BLaER1 treated with 17β-estradiol and CSF1 and Interleukin-3, amounts not matched to agents 10 nM and 100 nM (cell line): Measurements from ENCODE around the gene CCIN.
"Not testable (repeated sequence)": the region's sequence is repeated elsewhere in the genome, so short reads cannot be mapped to it uniquely, and the experiment has no call there.

Experiments
- H3K27ac ChIP-seq, 11 experiments: shearing (Covaris generic); formaldehyde crosslinking; 2 replicates each; pipeline ENCODE4 v1.8.1; 2022
- H3K27me3 ChIP-seq, 11 experiments: shearing (Covaris generic); formaldehyde crosslinking; 2 replicates each; pipeline ENCODE4 v1.8.1; 2022
- H3K36me3 ChIP-seq, 11 experiments: shearing (Covaris generic); formaldehyde crosslinking; 2 replicates each; pipeline ENCODE4 v1.8.1; 2022
- H3K4me1 ChIP-seq, 10 experiments: shearing (Covaris generic); formaldehyde crosslinking; 2 replicates each; pipeline ENCODE4 v1.8.1; 2022
- H3K4me2 ChIP-seq, 11 experiments: shearing (Covaris generic); formaldehyde crosslinking; 2 replicates each; pipeline ENCODE4 v1.8.1; 2022
- H3K4me3 ChIP-seq, 10 experiments: shearing (Covaris generic); formaldehyde crosslinking; 2 replicates each; pipeline ENCODE4 v1.8.1; 2022
- H3K9ac ChIP-seq, 11 experiments: shearing (Covaris generic); formaldehyde crosslinking; 2 replicates each; pipeline ENCODE4 v1.8.1; 2022
- H3K9me3 ChIP-seq, 11 experiments: shearing (Covaris generic); formaldehyde crosslinking; replicated peaks in 1 of 11; 2 replicates each; pipeline ENCODE4 v1.8.1; 2022
- H4K20me1 ChIP-seq, 11 experiments: shearing (Covaris generic); formaldehyde crosslinking; 2 replicates each; pipeline ENCODE4 v1.8.1; 2022
- Cebpa-rat ChIP-seq, 11 experiments: shearing (Covaris generic); IDR thresholded peaks; 2 replicates each; pipeline ENCODE4 v1.8.1; 2022

Gene CCIN

DNA sequence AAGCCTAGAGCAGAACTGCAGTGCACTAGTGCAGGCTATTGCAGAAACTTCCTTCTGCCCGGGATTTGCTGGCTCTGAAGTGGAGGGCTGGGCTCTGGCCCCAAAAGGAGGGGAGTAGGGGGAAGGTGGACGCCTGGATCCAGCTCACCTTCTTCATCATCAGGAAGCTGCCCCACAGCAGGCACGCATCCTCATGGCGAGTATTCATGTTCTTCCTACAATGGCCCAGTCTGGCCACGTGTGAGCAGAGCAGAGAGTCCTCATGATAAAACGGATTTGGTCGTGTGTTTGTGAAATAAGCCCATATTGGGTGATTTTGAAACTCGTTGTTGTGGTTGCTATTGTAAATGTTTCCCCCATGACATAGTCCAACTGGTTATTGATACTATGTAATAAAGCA, 40.8 kb upstream of the CCIN start:
- Histone ChIP-seq H3K4me3 (no peak overlapping the region), H3K9ac (peak overlapping the region in 1 of 11 experiments; percentile 11; a peak in 3 of 22 replicates), H3K36me3 (peaks cover 2 to 25% (median 17%) of the 10 kb centered on the region in 11 experiments; a peak in 17 of 22 replicates), H3K4me2 (peak overlapping the region; percentile 75 to 88 (median 79)), H4K20me1 (no peaks in the 10 kb centered on the region; a peak in 2 of 22 replicates), H3K27ac (peak overlapping the region in 8 of 11 experiments; percentile 23 to 47 (median 31); a peak in 9 of 22 replicates), H3K4me1 (peaks cover 33 to 51% (median 42%) of the 10 kb centered on the region in 10 experiments), H3K9me3 (no peaks in the 10 kb centered on the region), H3K27me3 (no peaks in the 10 kb centered on the region)
- TF ChIP-seq Cebpa-rat (IDR thresholded peaks at IDR 0.05) = no peak

GRCh38 chr9:36129139-36129538, 40.0 kb upstream of the CCIN start:
- Histone ChIP-seq H3K27ac (no peak overlapping the region), H3K36me3 (peaks cover 0 to 20% (median 12%) of the 10 kb centered on the region in 11 experiments; a peak in 14 of 22 replicates), H3K4me3 (no peak overlapping the region), H3K4me2 (peak overlapping the region in 8 of 11 experiments; percentile 3 to 87 (median 24); a peak in 8 of 22 replicates), H3K4me1 (peaks cover 33 to 51% (median 42%) of the 10 kb centered on the region in 10 experiments), H3K27me3 (no peaks in the 10 kb centered on the region), H3K9me3 (no peaks in the 10 kb centered on the region), H4K20me1 (no peaks in the 10 kb centered on the region; a peak in 2 of 22 replicates), H3K9ac (no peak overlapping the region)
- TF ChIP-seq Cebpa-rat (IDR thresholded peaks at IDR 0.05) = no peak

DNA sequence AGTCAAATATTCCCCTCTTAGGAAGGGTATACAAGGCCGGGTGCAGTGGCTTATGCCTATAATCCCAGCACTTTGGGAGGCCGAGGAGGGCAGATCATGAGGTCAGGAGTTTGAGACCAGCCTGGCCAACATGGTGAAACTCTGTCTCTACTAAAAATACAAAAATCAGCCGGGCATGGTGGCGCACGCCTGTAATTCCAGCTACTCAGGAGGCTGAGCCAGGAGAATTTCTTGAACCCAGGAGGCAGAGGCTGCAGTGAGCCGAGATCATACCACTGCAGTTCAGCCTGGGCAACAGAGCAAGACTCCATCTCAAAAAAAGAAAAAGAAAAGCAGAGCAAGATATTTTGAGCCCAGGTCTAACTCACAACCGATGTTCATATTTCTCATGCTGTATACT, 37.5 kb upstream of the CCIN start:
- not testable (repeated sequence) for H3K36me3 ChIP-seq, H3K27ac ChIP-seq, H3K9ac ChIP-seq, H4K20me1 ChIP-seq, H3K4me3 ChIP-seq, H3K4me2 ChIP-seq, H3K9me3 ChIP-seq, H3K27me3 ChIP-seq
- H3K4me1 ChIP-seq = peaks cover 26 to 37% (median 34%) of the 10 kb centered on the region in 10 experiments

- Histone ChIP-seq H3K4me1 (peaks cover 24 to 35% (median 32%) of the 10 kb centered on the region in 10 experiments), H3K36me3 (no peaks in the 10 kb centered on the region), H3K9me3 (no peaks in the 10 kb centered on the region), H4K20me1 (peaks cover 0 to under 1% (median 0%) of the 10 kb centered on the region in 11 experiments; a peak in 1 of 22 replicates), H3K4me2 (no peak overlapping the region), H3K9ac (no peak overlapping the region), H3K4me3 (no peak overlapping the region), H3K27ac (no peak overlapping the region), H3K27me3 (peaks cover 0 to 6% (median 0%) of the 10 kb centered on the region in 11 experiments; a peak in 1 of 22 replicates)
- no peak for TF ChIP-seq Cebpa-rat (IDR thresholded peaks at IDR 0.05)
Observed at GRCh38 chr9:36132086-36132485, 37.1 kb upstream of the CCIN start.

GRCh38 chr9:36134761-36135505, 34.3 kb upstream of the CCIN start:
- Histone ChIP-seq H4K20me1 (peaks cover 0 to 12% (median 0%) of the 10 kb centered on the region in 11 experiments; a peak in 1 of 22 replicates), H3K4me3 (no peak overlapping the region), H3K9me3 (no peaks in the 10 kb centered on the region), H3K27ac (no peak overlapping the region), H3K36me3 (no peaks in the 10 kb centered on the region), H3K9ac (no peak overlapping the region), H3K4me1 (peaks cover 29 to 39% (median 36%) of the 10 kb centered on the region in 10 experiments), H3K4me2 (no peak overlapping the region; a peak in 1 of 22 replicates), H3K27me3 (peaks cover 0 to 6% (median 0%) of the 10 kb centered on the region in 11 experiments; a peak in 1 of 22 replicates)
- TF ChIP-seq Cebpa-rat (IDR thresholded peaks at IDR 0.05) = no peak

- H3K27ac ChIP-seq = peak overlapping the region in 10 of 11 experiments; percentile 79 to 90 (median 82); a peak in 21 of 22 replicates
- H3K9ac ChIP-seq = peak overlapping the region; percentile 83 to 93 (median 87)
- H3K36me3 ChIP-seq = no peaks in the 10 kb centered on the region
- H3K4me1 ChIP-seq = peaks cover 38 to 48% (median 44%) of the 10 kb centered on the region in 10 experiments
- peak overlapping the region; percentile 90 to 100 (median 99) for H3K4me2 ChIP-seq
- peak overlapping the region; percentile 77 to 97 (median 82) for H3K4me3 ChIP-seq
- H3K9me3 ChIP-seq = no peaks in the 10 kb centered on the region
- H3K27me3 ChIP-seq = peaks cover 0 to 6% (median 0%) of the 10 kb centered on the region in 11 experiments; a peak in 1 of 22 replicates
- no peak for TF ChIP-seq Cebpa-rat (IDR thresholded peaks at IDR 0.05)
- peaks cover 0 to 12% (median 0%) of the 10 kb centered on the region in 11 experiments; a peak in 1 of 22 replicates for H4K20me1 ChIP-seq
Observed at GRCh38 chr9:36135741-36136271, 33.4 kb upstream of the CCIN start.

DNA sequence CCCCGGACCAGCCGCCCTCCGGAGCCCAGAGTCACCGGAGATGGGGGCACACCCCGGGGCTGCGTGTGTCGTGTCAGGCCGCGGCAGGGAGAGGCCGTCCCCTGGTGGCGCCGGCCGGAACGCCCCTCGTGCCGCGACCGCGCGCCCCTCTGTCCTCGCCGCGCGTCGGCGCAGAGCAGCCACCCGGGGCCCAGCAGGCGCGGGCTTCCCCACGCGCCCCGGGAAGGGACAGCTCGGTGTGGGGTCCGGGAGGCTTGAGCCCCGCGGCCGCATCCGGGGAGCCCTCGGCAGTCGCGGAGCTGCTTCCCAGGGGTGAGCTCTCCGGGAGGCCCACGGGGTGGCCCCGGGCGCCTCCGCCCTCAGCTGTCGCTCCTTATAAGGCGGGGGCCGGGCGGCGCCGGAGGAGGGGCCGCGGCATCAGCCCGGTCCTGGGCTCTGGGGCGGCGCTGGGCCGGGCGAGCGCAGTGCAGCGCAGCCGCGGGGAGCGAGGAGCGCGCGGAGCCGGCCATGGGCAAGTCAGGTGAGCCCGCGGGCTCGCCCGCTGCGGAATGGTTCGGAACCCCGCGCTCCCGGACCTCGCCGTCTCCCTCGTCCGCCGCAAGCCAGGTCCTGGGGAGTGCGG, 32.8 kb upstream of the CCIN start, which contains the start of gene GLIPR2:
Gene GLIPR2, plus strand, starts transcription at position 462 of the 622 bp plus-strand sequence. Its CDS starts 46 bp downstream, at position 508.
- Histone ChIP-seq H3K36me3 (no peaks in the 10 kb centered on the region), H4K20me1 (peaks cover 0 to 12% (median 0%) of the 10 kb centered on the region in 11 experiments; a peak in 1 of 22 replicates), H3K9ac (peak within 1 kb of the TSS; percentile 83 to 93 (median 87)), H3K4me3 (peak within 1 kb of the TSS; percentile 77 to 97 (median 82)), H3K4me2 (peak within 1 kb of the TSS; percentile 90 to 100 (median 99)), H3K27me3 (peaks cover 0 to 6% (median 0%) of the 10 kb centered on the region in 11 experiments; a peak in 1 of 22 replicates), H3K4me1 (peaks cover 44 to 53% (median 50%) of the 10 kb centered on the region in 10 experiments), H3K9me3 (no peaks in the 10 kb centered on the region), H3K27ac (peak within 1 kb of the TSS; percentile 79 to 90 (median 82))
- TF ChIP-seq Cebpa-rat (IDR thresholded peaks at IDR 0.05) = no peak

DNA sequence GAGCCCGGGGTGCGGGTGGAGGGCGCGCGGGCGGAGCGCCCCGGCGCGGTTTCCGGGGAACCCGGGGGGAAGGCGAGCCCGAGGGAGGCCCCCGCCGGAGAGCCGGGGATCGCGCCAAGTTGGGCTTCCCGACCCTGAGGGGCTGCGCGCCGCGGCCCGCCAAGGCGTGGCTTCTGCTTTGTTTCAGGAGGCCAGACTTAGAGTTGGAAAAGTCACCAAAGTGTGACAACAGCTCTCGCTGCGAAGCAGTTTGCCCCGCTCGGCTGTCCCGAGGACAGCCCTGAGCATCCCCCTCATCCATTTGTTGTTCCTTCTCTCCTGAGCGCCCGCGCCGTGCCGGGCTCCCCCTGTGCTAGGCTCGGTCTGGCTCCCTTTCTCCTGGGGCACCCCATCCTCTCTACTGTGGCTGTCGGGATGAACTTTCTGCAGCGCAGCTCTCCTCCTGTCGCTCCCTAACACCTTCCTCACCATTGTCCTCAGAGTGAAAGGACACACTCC, 32.2 kb upstream of the CCIN start:
- TF ChIP-seq Cebpa-rat (IDR thresholded peaks at IDR 0.05) = no peak
- no peaks in the 10 kb centered on the region; a peak in 1 of 22 replicates for H3K36me3 ChIP-seq
- H3K9ac ChIP-seq = peak overlapping the region; percentile 83 to 93 (median 87)
- peak overlapping the region; percentile 90 to 100 (median 99) for H3K4me2 ChIP-seq
- H4K20me1 ChIP-seq = peaks cover 0 to 12% (median 0%) of the 10 kb centered on the region in 11 experiments; a peak in 1 of 22 replicates
- H3K4me1 ChIP-seq = peaks cover 49 to 59% (median 56%) of the 10 kb centered on the region in 10 experiments
- H3K9me3 ChIP-seq = no peaks in the 10 kb centered on the region
- peak overlapping the region; percentile 79 to 90 (median 82) for H3K27ac ChIP-seq
- peaks cover 0 to 6% (median 0%) of the 10 kb centered on the region in 11 experiments; a peak in 1 of 22 replicates for H3K27me3 ChIP-seq
- H3K4me3 ChIP-seq = peak overlapping the region; percentile 77 to 97 (median 82)
